Vagina (tissue), 2 donors: ENCODE data around the gene DDX19B.

Source experiments
- CTCF ChIP-seq, 3 experiments: fragments of 450-650 bp in 2 of 3; fragments of 200-600 bp in 1 of 3; sonication (generic) in 1 of 3; IDR thresholded peaks; one replicate each; pipeline ENCODE4 v1.5.1; 2017 to 2019; ENCODE audit warnings: antibody characterized with exemption in 3 of 3, mild to moderate bottlenecking in 2 of 3, moderate library complexity in 2 of 3
- POLR2A ChIP-seq, 2 donors: fragments of 450-650 bp; IDR thresholded peaks; one replicate each; pipeline ENCODE4 v1.6.1; 2017; ENCODE audit warnings: antibody characterized with exemption in 2 of 2, mild to moderate bottlenecking in 2 of 2, moderate library complexity in 2 of 2
- POLR2AphosphoS5 ChIP-seq, 2 donors: sonication (generic); formaldehyde crosslinking; IDR thresholded peaks; one replicate each; pipeline ENCODE4 v1.9.0; 2017; ENCODE audit warnings: antibody characterized with exemption in 2 of 2, mild to moderate bottlenecking in 2 of 2, low read depth in 1 of 2; ENCODE audit not compliant: insufficient read depth in 1 of 2

DNA sequence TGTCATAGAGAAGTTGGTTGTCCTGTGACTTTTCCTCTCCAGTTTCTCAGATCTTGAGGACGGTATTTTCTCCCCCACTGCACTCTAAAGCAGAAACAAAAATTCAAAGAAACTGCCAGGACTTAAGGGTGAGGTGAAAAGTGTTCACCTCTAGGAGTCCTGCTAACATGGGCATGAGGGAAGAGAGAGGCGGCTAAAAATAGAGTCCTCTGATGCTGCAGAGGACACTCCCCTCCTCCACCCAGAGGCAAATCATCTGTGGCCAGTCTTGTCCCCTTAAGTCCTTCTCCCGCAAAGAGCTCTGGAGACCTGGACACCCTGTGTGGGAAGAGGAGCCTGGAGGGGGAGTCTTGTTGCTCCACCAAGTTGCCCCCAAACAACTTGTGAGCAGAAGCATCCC, 43.0 kb downstream of the DDX19B start:
- TF ChIP-seq POLR2AphosphoS5 (IDR thresholded peaks at IDR 0.05; ENCODE audit: insufficient read depth in 1 of 2, low read depth in 1 of 2) (no peak), CTCF (IDR thresholded peaks at IDR 0.05) (no peak), POLR2A (IDR thresholded peaks at IDR 0.05) (no peak)
